ENCODE measurements around the gene RIN3.

- TF ChIP-seq REST (IDR thresholded peaks at IDR 0.05) (no peak), CTCF (IDR thresholded peaks at IDR 0.05; ENCODE audit: low read depth, low read length, missing input control) (no peak), TAF1 (conservative IDR thresholded peaks at IDR 0.05) (no peak), HNF4A (conservative IDR thresholded peaks at IDR 0.05) (peak in 1 of 2 donors; percentile 66), RXRA (IDR thresholded peaks at IDR 0.05) (peak in 1 of 2 donors; percentile 51)
Measured at GRCh38 chr14:92693998-92694795, 180.6 kb downstream of the RIN3 start.

Data from liver (tissue), 3 donors.